HepG2 (cell line): Measurements from ENCODE around the gene KIF19. TPM values are rescaled to one million over a fixed set of nuclear protein-coding genes. Genes with fewer than 3 reads are reported as not detected.
A peak's percentile ranks its signal among the peaks of the same experiment; 100 is the strongest.

Experiments
- FOXO1 ChIP-seq: sonication (generic); formaldehyde crosslinking; IDR thresholded peaks from 2 replicates; pipeline ENCODE4 v1.4.0; 2020; ENCODE audit warnings: missing genetic modification reagents
- GABPA ChIP-seq, 2 experiments: IDR thresholded peaks; 2 replicates each; pipeline ENCODE4 v1.6.1; 2011 to 2016; ENCODE audit warnings: low read depth in 2 of 2, low read length in 1 of 2, missing biosample characterization in 1 of 2, missing genetic modification characterization in 1 of 2
- HDAC6 ChIP-seq: fragments of 200-600 bp; sonication (generic); IDR thresholded peaks from 2 replicates; pipeline ENCODE4 v1.7.0; 2017; ENCODE audit warnings: mild to moderate bottlenecking, antibody characterized with exemption, low read length, low read depth
- IRF2 ChIP-seq: IDR thresholded peaks from 2 replicates; pipeline ENCODE4 v1.6.1; 2018; ENCODE audit warnings: missing genetic modification reagents, missing compliant biosample characterization
- JUNB ChIP-seq: sonication (generic); formaldehyde crosslinking; IDR thresholded peaks from 2 replicates; pipeline ENCODE4 v1.8.0; 2022; ENCODE audit warnings: missing genetic modification reagents, mild to moderate bottlenecking, borderline replicate concordance
- KLF11 ChIP-seq: IDR thresholded peaks from 2 replicates; pipeline ENCODE4 v1.6.1; 2016; ENCODE audit warnings: missing compliant biosample characterization
- PCBP2 ChIP-seq: fragments of 200-400 bp; formaldehyde crosslinking; optimal IDR thresholded peaks from 2 replicates; pipeline ENCODE3; 2018; ENCODE audit warnings: low read length, low read depth; ENCODE audit not compliant: poor library complexity, severe bottlenecking
- SMARCC2 ChIP-seq: fragments of 450-650 bp; IDR thresholded peaks from 2 replicates; pipeline ENCODE4 v1.6.1; 2017; ENCODE audit warnings: antibody characterized with exemption, mild to moderate bottlenecking
- SNAPC4 ChIP-seq: sonication (generic); formaldehyde crosslinking; IDR thresholded peaks from 2 replicates; pipeline ENCODE4 v1.4.0; 2020; ENCODE audit warnings: mild to moderate bottlenecking, missing genetic modification reagents
- THRA ChIP-seq: sonication (generic); formaldehyde crosslinking; IDR thresholded peaks from 2 replicates; pipeline ENCODE4 v1.4.0; 2020; ENCODE audit warnings: missing genetic modification reagents, borderline replicate concordance
- TOPORS ChIP-seq: sonication (generic); formaldehyde crosslinking; IDR thresholded peaks from 2 replicates; pipeline ENCODE4 v1.8.0; 2023; ENCODE audit warnings: mild to moderate bottlenecking, missing genetic modification reagents
- ZFP36 ChIP-seq: fragments of 150-350 bp; IDR thresholded peaks from 2 replicates; pipeline ENCODE4 v1.6.1; 2018; ENCODE audit warnings: borderline replicate concordance, low read length, low read depth; ENCODE audit not compliant: partially characterized antibody
- ZNF280B ChIP-seq: sonication (generic); formaldehyde crosslinking; IDR thresholded peaks from 2 replicates; pipeline ENCODE4 v1.5.0; 2020; ENCODE audit warnings: missing genetic modification reagents, mild to moderate bottlenecking, borderline replicate concordance
- ZNF543 ChIP-seq: sonication (generic); formaldehyde crosslinking; IDR thresholded peaks from 2 replicates; pipeline ENCODE4 v1.4.0; 2020; ENCODE audit warnings: mild to moderate bottlenecking, missing genetic modification reagents
- ZNF772 ChIP-seq: sonication (generic); formaldehyde crosslinking; IDR thresholded peaks from 2 replicates; pipeline ENCODE4 v1.5.0; 2020; ENCODE audit warnings: mild to moderate bottlenecking, missing genetic modification reagents
- ZSCAN20 ChIP-seq: sonication (generic); formaldehyde crosslinking; IDR thresholded peaks from 2 replicates; pipeline ENCODE4 v1.4.0; 2020; ENCODE audit warnings: missing genetic modification reagents, mild to moderate bottlenecking, borderline replicate concordance
- ZXDC ChIP-seq: sonication (generic); formaldehyde crosslinking; IDR thresholded peaks from 2 replicates; pipeline ENCODE4 v1.5.0; 2020; ENCODE audit warnings: mild to moderate bottlenecking, missing genetic modification reagents
- polyA plus RNA-seq, 8 experiments: library from polyadenylated mRNA; depleted of rRNA in 3 of 8; stranded (reverse) in 7 of 8; unstranded in 1 of 8; fragments of >200 nt; fragmentation: Illumina TruSeq in 4 of 8; extraction: Trizol in 4 of 8; gene quantifications; 2 replicates each; pipeline versions ENCODE4 v1.2.1 to v1.2.3, GENCODE V29; 2011 to 2016; ENCODE audit warnings: low read depth in 4 of 8, missing spikeins in 1 of 8, mixed read lengths in 1 of 8; ENCODE audit not compliant: insufficient read depth in 1 of 8
- total RNA-seq, 5 experiments: library from RNA; depleted of rRNA; stranded (reverse); fragments of >200 nt; fragmentation: Illumina TruSeq; extraction: Trizol; gene quantifications; 2 replicates each; pipeline ENCODE4 v1.2.3, GENCODE V29; 2016; ENCODE audit warnings: low read depth in 1 of 5
- TF ChIP-seq, protein P1 (sequence below): IDR thresholded peaks from 2 replicates; pipeline ENCODE4 v1.6.1; 2016; ENCODE audit warnings: mild to moderate bottlenecking

Gene KIF19
- total and polyA plus RNA-seq, 2 of the 13 experiments (the other 11 are each of a cell fraction or from before 2014, with no cell fraction given), result not detected

GRCh38 chr17:74354123-74354522 lies 28.1 kb downstream of the KIF19 start (continued):
- TF ChIP-seq TOPORS (CRISPR knock-in tag), result no peak
- TF ChIP-seq ZFP36, result no peak
- TF ChIP-seq GABPA (IDR thresholded peaks at IDR 0.05; ENCODE audit: low read depth, low read length), result no peak
- TF ChIP-seq GABPA (CRISPR knock-in tag; IDR thresholded peaks at IDR 0.05; ENCODE audit: low read depth), result no peak
- TF ChIP-seq THRA, result 0 out of 2 replicates have a peak, but pooled peaks have one; percentile 26
- TF ChIP-seq, protein P1, sequence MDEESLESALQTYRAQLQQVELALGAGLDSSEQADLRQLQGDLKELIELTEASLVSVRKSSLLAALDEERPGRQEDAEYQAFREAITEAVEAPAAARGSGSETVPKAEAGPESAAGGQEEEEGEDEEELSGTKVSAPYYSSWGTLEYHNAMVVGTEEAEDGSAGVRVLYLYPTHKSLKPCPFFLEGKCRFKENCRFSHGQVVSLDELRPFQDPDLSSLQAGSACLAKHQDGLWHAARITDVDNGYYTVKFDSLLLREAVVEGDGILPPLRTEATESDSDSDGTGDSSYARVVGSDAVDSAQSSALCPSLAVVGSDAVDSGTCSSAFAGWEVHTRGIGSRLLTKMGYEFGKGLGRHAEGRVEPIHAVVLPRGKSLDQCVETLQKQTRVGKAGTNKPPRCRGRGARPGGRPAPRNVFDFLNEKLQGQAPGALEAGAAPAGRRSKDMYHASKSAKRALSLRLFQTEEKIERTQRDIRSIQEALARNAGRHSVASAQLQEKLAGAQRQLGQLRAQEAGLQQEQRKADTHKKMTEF, result no peak
- no peak for TF ChIP-seq ZNF543 (CRISPR knock-in tag)
- TF ChIP-seq ZSCAN20 (CRISPR knock-in tag), result no peak
- no peak for TF ChIP-seq ZNF280B (CRISPR knock-in tag)
- peak; percentile 52; the same call in 1 of the 2 replicates for TF ChIP-seq FOXO1 (CRISPR knock-in tag)
- TF ChIP-seq PCBP2, result no peak
- no peak for TF ChIP-seq KLF11 (CRISPR knock-in tag)
- TF ChIP-seq SNAPC4 (CRISPR knock-in tag), result no peak
- no peak for TF ChIP-seq HDAC6
- peak; percentile 73 for TF ChIP-seq IRF2 (CRISPR knock-in tag)
- no peak for TF ChIP-seq ZXDC (CRISPR knock-in tag)
- no peak for TF ChIP-seq SMARCC2
- no peak for TF ChIP-seq JUNB (CRISPR knock-in tag)
- no peak for TF ChIP-seq ZNF772 (CRISPR knock-in tag)
